ENCODE measurements around the gene DNM3. TPM values are rescaled to one million over a fixed set of nuclear protein-coding genes. Genes with fewer than 3 reads are reported as not detected.

DNM3 gene
- total and polyA plus RNA-seq, 2 donors (not counting 3 experiments of a cell fraction or from before 2014, with no cell fraction given): 1.4 to 2.5 TPM

GRCh38 chr1:172425339-172425738, 584.0 kb downstream of the DNM3 start:
- H3K4me1 ChIP-seq (ENCODE audit: control insufficient read depth, extremely low read depth, insufficient read depth, low read length): no peaks in the 10 kb centered on the region
- no peaks in the 10 kb centered on the region for H3K36me3 ChIP-seq (ENCODE audit: control insufficient read depth in 2 of 2, extremely low read depth in 1 of 2, insufficient read depth in 2 of 2, low read length in 2 of 2)
- no peaks in the 10 kb centered on the region for H3K9me3 ChIP-seq (replicated peaks; ENCODE audit: control insufficient read depth, insufficient read depth, low read length)
- H3K4me3 ChIP-seq (replicated peaks in 1 of 3; ENCODE audit: insufficient read depth in 1 of 3, low read depth in 1 of 3, low read length in 3 of 3): no peak overlapping the region
- TF ChIP-seq, protein P1, sequence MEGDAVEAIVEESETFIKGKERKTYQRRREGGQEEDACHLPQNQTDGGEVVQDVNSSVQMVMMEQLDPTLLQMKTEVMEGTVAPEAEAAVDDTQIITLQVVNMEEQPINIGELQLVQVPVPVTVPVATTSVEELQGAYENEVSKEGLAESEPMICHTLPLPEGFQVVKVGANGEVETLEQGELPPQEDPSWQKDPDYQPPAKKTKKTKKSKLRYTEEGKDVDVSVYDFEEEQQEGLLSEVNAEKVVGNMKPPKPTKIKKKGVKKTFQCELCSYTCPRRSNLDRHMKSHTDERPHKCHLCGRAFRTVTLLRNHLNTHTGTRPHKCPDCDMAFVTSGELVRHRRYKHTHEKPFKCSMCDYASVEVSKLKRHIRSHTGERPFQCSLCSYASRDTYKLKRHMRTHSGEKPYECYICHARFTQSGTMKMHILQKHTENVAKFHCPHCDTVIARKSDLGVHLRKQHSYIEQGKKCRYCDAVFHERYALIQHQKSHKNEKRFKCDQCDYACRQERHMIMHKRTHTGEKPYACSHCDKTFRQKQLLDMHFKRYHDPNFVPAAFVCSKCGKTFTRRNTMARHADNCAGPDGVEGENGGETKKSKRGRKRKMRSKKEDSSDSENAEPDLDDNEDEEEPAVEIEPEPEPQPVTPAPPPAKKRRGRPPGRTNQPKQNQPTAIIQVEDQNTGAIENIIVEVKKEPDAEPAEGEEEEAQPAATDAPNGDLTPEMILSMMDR (IDR thresholded peaks at IDR 0.05; ENCODE audit: extremely low read depth in 1 of 2, insufficient read depth in 1 of 2, low read depth in 1 of 2, low read length in 2 of 2): no peak
- no peak for TF ChIP-seq FOS (IDR thresholded peaks at IDR 0.05; ENCODE audit: borderline replicate concordance, insufficient read depth, low read length)
- TF ChIP-seq MYC (IDR thresholded peaks at IDR 0.05; ENCODE audit: low read depth, low read length): no peak
- TF ChIP-seq MAX (IDR thresholded peaks at IDR 0.05; ENCODE audit: insufficient read depth, insufficient read length): no peak
- TF ChIP-seq POLR2A (IDR thresholded peaks at IDR 0.05; ENCODE audit: low read depth, low read length): no peak
- TF ChIP-seq JUN (IDR thresholded peaks at IDR 0.05; ENCODE audit: borderline replicate concordance, insufficient read depth, insufficient read length, low read depth): no peak
- TF ChIP-seq EZH2 (IDR thresholded peaks at IDR 0.05; ENCODE audit: borderline replicate concordance, low read depth, low read length, severe bottlenecking): no peak
- TF ChIP-seq GATA2 (IDR thresholded peaks at IDR 0.05; ENCODE audit: insufficient read depth, insufficient read length, low read depth, low read length): no peak
- no peak for TF ChIP-seq POLR2AphosphoS5 (IDR thresholded peaks at IDR 0.05; ENCODE audit: insufficient read depth, low read depth, low read length)
- H3K79me2 ChIP-seq (ENCODE audit: control insufficient read depth, insufficient read depth, low read length): no peaks in the 10 kb centered on the region
- intact Hi-C loops (cut with micrococcal nuclease) (loop anchor here (5.0 kb wide), 1 partner anchor 383 kb away; no protein-coding TSS in a partner anchor), dilution Hi-C loops (cut with MboI; ENCODE audit: extremely low pct_ligation_motif_present, low sequenced_read_pairs) (no loop called here)
- CTCF ChIA-PET: interaction anchor here (1.1 to 1.6 kb wide), 2 partner anchors 9 to 26 kb away, joined by 3 to 4 read pairs; no protein-coding TSS in a partner anchor
- no peak overlapping the region for H3K27ac ChIP-seq (ENCODE audit: insufficient read depth, low read depth, low read length)
- H3K9ac ChIP-seq (replicated peaks; ENCODE audit: extremely low read depth, insufficient read depth, low read length): no peak overlapping the region
- FAIRE-seq (no peak), DNase-seq (ENCODE audit: low read depth, low spot score) (no peak)
- no peak overlapping the region for H3K4me2 ChIP-seq (ENCODE audit: insufficient read depth, low read length)
- H4K20me1 ChIP-seq (replicated peaks; ENCODE audit: control insufficient read depth, extremely low read depth, insufficient read depth, low read length): no peaks in the 10 kb centered on the region
- POLR2A ChIA-PET: no interaction called here
- H3K27me3 ChIP-seq (ENCODE audit: control insufficient read depth in 2 of 2, insufficient read depth in 2 of 2, low read length in 2 of 2): no peaks in the 10 kb centered on the region
- no TSS peak for BruUV-seq (replicated peaks)
- no peak overlapping the region for H2AFZ ChIP-seq (ENCODE audit: low read depth, low read length)
- no peaks in the 10 kb centered on the region for H3K9me1 ChIP-seq (replicated peaks; ENCODE audit: control insufficient read depth, extremely low read depth, insufficient read depth, low read length)
